Medulla oblongata (tissue), 1 donor: Measurements from ENCODE around the gene KAT2B.
"Not testable (repeated sequence)": the region's sequence is repeated elsewhere in the genome, so short reads cannot be mapped to it uniquely, and the experiment has no call there.

Experiments
- DNase-seq: peaks from one replicate; pipeline ENCODE4 v3.0.0-alpha.2; 2015; ENCODE audit errors: extremely low spot score

KAT2B gene

GRCh38 chr3:20041197-20041780 lies 1.0 kb downstream of the KAT2B start:
- DNase-seq = peak; percentile 96

- DNase-seq = no peak
Measured at GRCh38 chr3:20042331-20042730, 2.1 kb downstream of the KAT2B start.

GRCh38 chr3:20043396-20043795 lies 3.1 kb downstream of the KAT2B start:
- DNase-seq = peak; percentile 83

- no peak for DNase-seq
Measured at GRCh38 chr3:20043825-20044224, 3.6 kb downstream of the KAT2B start.

- DNase-seq = not testable (repeated sequence)
Measured at GRCh38 chr3:20045141-20045540, 4.9 kb downstream of the KAT2B start.

- DNase-seq = no peak
Measured at GRCh38 chr3:20046556-20046955, 6.3 kb downstream of the KAT2B start.

GRCh38 chr3:20047341-20047779 lies 7.1 kb downstream of the KAT2B start:
- DNase-seq = no peak

GRCh38 chr3:20047976-20048883 lies 8.0 kb downstream of the KAT2B start:
- peak; percentile 71 for DNase-seq

GRCh38 chr3:20051123-20051806 lies 11.0 kb downstream of the KAT2B start:
- DNase-seq = no peak

- no peak for DNase-seq
Measured at GRCh38 chr3:20052851-20053250, 12.6 kb downstream of the KAT2B start.

GRCh38 chr3:20054549-20054987 lies 14.3 kb downstream of the KAT2B start:
- DNase-seq = no peak

GRCh38 chr3:20055020-20055775 lies 15.0 kb downstream of the KAT2B start:
- DNase-seq = no peak

- no peak for DNase-seq
Measured at GRCh38 chr3:20055842-20056241, 15.6 kb downstream of the KAT2B start.

GRCh38 chr3:20056725-20057611 lies 16.7 kb downstream of the KAT2B start:
- no peak for DNase-seq

- DNase-seq = no peak
Measured at GRCh38 chr3:20057612-20058180, 17.4 kb downstream of the KAT2B start.

- DNase-seq = no peak
Measured at GRCh38 chr3:20059929-20060328, 19.7 kb downstream of the KAT2B start.

GRCh38 chr3:20060974-20061685 lies 20.9 kb downstream of the KAT2B start:
- DNase-seq = no peak

GRCh38 chr3:20062996-20063395 lies 22.8 kb downstream of the KAT2B start:
- no peak for DNase-seq

GRCh38 chr3:20064387-20064786 lies 24.1 kb downstream of the KAT2B start:
- no peak for DNase-seq
